ENCODE results near the gene TEX10.
A peak's percentile ranks its signal among the peaks of the same experiment; 100 is the strongest.

Gene TEX10

DNA sequence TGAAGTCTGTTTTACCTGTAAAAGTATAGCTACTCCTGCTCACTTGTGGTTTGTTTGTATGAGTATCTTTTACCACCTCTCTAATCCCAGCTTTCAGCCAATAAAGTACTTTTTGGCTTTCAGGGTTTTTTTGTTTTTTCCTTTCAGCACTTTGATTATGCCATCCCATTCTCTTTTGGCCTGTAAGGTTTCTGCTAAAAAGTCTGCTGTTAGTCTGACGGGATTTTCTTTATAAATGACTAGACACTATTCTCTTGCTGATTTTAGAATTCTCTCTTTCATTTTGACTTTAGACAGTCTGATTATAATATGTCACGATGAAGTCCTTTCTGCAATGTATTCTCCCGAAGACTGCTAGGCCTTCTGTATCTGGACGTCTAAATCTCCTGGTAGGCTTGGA, 37.2 kb downstream of the TEX10 start:
- TF ChIP-seq, protein P1, sequence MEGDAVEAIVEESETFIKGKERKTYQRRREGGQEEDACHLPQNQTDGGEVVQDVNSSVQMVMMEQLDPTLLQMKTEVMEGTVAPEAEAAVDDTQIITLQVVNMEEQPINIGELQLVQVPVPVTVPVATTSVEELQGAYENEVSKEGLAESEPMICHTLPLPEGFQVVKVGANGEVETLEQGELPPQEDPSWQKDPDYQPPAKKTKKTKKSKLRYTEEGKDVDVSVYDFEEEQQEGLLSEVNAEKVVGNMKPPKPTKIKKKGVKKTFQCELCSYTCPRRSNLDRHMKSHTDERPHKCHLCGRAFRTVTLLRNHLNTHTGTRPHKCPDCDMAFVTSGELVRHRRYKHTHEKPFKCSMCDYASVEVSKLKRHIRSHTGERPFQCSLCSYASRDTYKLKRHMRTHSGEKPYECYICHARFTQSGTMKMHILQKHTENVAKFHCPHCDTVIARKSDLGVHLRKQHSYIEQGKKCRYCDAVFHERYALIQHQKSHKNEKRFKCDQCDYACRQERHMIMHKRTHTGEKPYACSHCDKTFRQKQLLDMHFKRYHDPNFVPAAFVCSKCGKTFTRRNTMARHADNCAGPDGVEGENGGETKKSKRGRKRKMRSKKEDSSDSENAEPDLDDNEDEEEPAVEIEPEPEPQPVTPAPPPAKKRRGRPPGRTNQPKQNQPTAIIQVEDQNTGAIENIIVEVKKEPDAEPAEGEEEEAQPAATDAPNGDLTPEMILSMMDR (conservative IDR thresholded peaks at IDR 0.05) = no peak
- H3K27ac ChIP-seq = no peak overlapping the region

DNA sequence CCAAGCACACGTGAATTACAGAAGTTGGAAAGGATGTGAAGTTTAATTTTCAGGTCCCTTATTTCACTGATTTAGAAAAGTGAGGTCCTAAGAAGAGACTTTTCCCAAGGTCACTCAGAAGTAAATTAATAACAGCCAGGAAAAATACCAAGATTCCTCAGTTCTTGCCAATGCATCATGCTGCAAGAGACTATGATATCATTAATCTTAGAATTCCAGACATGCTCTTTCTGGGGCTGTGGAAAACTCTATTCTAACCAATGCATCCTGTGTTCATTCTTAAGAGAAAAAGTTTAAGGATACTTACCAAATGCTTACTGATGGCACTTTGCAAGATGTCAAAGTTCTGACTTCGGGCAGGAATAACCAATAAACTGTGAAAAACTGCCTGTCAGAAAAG, 42.8 kb downstream of the TEX10 start:
- no peak overlapping the region for H3K27ac ChIP-seq
- TF ChIP-seq, protein P1 (conservative IDR thresholded peaks at IDR 0.05) = no peak

DNA sequence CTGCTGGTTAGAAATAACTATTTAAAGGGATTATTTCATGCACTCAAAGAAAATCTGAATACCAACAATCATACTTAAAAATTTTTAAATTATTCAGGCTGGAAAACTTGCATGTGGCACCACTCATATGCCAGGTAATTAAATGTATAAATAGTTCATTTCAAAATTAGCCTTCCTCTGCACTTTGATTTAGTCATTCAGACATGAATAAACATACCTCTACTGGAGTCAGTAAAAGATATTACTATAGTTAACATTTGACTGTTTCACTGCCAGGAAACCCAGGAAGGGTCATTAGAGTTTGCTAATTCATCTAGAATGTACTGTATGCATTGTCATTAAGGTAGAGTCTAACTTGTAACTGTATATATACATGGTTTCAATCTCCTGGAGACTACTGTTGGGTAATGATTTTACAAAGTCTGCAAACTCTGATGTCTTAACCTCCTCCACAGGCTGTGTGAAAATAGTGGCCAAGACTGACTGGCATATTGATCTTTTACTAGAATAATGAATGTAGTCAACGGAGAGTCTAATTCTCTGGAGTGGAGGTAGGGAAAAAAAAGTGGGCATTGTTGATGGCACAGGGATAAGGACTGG, 43.7 kb downstream of the TEX10 start:
- H3K27ac ChIP-seq = no peak overlapping the region
- TF ChIP-seq, protein P1 (conservative IDR thresholded peaks at IDR 0.05) = no peak

DNA sequence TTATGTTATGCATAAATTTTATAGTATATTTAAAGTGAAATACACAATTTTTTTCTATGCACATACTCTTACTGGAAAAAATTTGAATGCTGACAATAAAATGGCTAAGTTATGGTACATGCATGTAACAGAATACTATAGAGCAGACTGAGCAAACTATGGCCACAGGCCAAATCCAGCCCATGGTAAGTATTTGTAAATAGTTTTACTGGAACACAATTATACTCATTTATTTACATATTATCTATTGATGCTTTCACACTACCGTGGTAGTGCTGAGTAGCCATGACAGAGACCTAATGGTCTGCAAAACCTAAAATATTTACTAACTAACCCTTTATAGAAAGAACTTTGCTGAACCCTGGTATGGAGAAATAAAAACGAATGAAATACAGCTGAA, 45.7 kb downstream of the TEX10 start:
- TF ChIP-seq, protein P1 (conservative IDR thresholded peaks at IDR 0.05) = no peak

DNA sequence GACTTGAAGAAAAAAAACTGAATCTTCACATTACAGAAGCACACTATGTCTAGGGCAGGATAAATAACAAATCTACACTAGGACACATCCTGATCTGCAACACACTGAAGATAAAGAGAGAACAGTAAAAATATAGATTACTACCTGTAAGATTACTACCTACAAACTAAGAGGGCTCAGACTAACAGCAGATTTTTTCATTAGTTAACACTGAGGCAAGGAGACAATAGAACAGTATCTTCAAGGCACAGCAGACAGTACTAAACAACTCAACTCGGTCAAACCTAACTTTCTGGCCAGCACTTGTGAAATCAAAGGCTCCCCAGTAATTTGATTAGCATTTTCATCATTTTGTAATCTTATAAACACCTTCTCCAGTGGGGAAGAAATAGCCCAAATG, 46.5 kb downstream of the TEX10 start:
- TF ChIP-seq, protein P1 (conservative IDR thresholded peaks at IDR 0.05) = no peak

More for the DNA sequence above, 45.7 kb downstream of the TEX10 start:
- peak overlapping the region; percentile 8; the same call in 1 of the 2 replicates for H3K27ac ChIP-seq

DNA sequence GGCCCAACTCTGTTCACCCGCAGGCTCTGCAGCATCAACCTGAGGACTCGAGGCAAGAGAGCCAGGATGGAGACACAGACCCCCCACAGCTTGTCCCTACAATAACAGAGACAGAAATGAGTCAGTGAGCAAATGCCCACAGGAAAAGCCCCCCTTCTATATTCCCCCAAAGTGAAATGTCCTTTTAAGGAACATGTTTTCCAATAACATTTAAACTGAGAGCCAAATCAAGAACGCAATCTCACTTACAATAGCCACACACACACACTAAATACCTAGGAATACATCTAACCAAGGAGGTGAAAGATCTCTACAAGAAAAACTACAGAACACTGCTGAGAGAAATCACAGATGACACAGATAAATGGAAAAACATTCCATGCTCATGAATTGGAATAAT, 49.0 kb downstream of the TEX10 start:
- TF ChIP-seq, protein P1 (conservative IDR thresholded peaks at IDR 0.05) = no peak
- no peak overlapping the region for H3K27ac ChIP-seq

More for the DNA sequence above, 46.5 kb downstream of the TEX10 start:
- no peak overlapping the region for H3K27ac ChIP-seq

DNA sequence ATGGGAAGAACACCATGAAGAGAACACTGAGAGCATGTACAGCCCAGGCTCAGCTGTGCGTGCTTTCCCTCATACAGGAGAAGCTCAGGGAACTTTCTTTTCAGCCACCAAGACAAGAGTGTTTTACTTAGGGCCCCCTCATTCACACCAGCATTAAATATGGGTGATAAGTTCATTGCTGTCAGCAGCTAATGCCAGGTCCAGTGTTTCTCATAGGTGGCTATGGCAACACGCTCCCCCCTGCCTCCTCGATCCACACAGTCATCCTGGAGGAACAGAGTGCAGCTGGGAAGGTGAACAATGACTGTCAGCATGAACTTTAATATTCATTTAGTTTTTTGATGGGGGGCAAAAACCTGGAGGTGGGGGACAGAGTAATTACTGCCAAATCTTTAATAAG, 54.4 kb downstream of the TEX10 start:
- peak overlapping the region; percentile 88 for H3K27ac ChIP-seq
- TF ChIP-seq, protein P1 (conservative IDR thresholded peaks at IDR 0.05) = no peak
